Neuronal stem cell (in vitro differentiated cells): Measurements from ENCODE around the gene UNC13B.

Source experiments
- DNase-seq: peaks from one replicate; pipeline ENCODE4 v3.0.0-alpha.2; 2013; ENCODE audit warnings: low spot score
- H2AFZ ChIP-seq: one replicate; pipeline ENCODE4 v1.6.1; 2013; ENCODE audit warnings: mild to moderate bottlenecking, low read length, inconsistent platforms
- H2AK5ac ChIP-seq: 2 replicates; pipeline ENCODE4 v1.6.1; 2013; ENCODE audit warnings: low read depth, mild to moderate bottlenecking, inconsistent platforms, low read length, moderate library complexity, mixed read lengths
- H2BK120ac ChIP-seq: 2 replicates; pipeline ENCODE4 v1.6.1; 2013; ENCODE audit warnings: low read depth, mild to moderate bottlenecking, inconsistent platforms, low read length, moderate library complexity, mixed read lengths
- H2BK12ac ChIP-seq: one replicate; pipeline ENCODE4 v1.6.1; 2013; ENCODE audit warnings: low read length, inconsistent platforms
- H2BK15ac ChIP-seq: 2 replicates; pipeline ENCODE4 v1.6.1; 2013; ENCODE audit warnings: mild to moderate bottlenecking, low read length, inconsistent platforms, mixed read lengths
- H2BK5ac ChIP-seq: one replicate; pipeline ENCODE4 v1.6.1; 2013; ENCODE audit warnings: inconsistent platforms, mild to moderate bottlenecking, low read length, moderate library complexity
- H3K14ac ChIP-seq: one replicate; pipeline ENCODE4 v1.6.1; 2013; ENCODE audit warnings: low read length, inconsistent platforms
- H3K18ac ChIP-seq: 2 replicates; pipeline ENCODE4 v1.6.1; 2013; ENCODE audit warnings: low read length, inconsistent platforms
- H3K23ac ChIP-seq: 2 replicates; pipeline ENCODE4 v1.6.1; 2013; ENCODE audit warnings: low read depth, mild to moderate bottlenecking, mixed read lengths, low read length, inconsistent platforms; ENCODE audit not compliant: poor library complexity
- H3K27ac ChIP-seq: replicated peaks from 3 replicates; pipeline ENCODE4 v1.5.1; 2013; ENCODE audit warnings: low read length, inconsistent platforms
- H3K27me3 ChIP-seq, 3 experiments: 2 replicates each; pipeline ENCODE4 v1.6.1; 2013; ENCODE audit warnings: low read length in 3 of 3, mild to moderate bottlenecking in 2 of 3, inconsistent platforms in 1 of 3, low read depth in 1 of 3, mixed read lengths in 1 of 3, moderate library complexity in 1 of 3; ENCODE audit not compliant: control insufficient read depth in 3 of 3, insufficient read depth in 3 of 3
- H3K36me3 ChIP-seq, 2 donors: replicated peaks in 1 of 2; 2 replicates each; pipeline ENCODE4 v1.6.1; 2013; ENCODE audit warnings: low read length in 2 of 2; ENCODE audit not compliant: control insufficient read depth in 2 of 2, insufficient read depth in 2 of 2
- H3K4ac ChIP-seq: 2 replicates; pipeline ENCODE4 v1.6.1; 2013; ENCODE audit warnings: inconsistent platforms, mild to moderate bottlenecking, low read length, moderate library complexity
- H3K4me1 ChIP-seq, 2 donors: 1 replicate in 1 of 2; 2 replicates in 1 of 2; pipeline ENCODE4 v1.6.1; 2013; ENCODE audit warnings: low read length in 2 of 2, low read depth in 1 of 2; ENCODE audit not compliant: control insufficient read depth in 2 of 2, insufficient read depth in 1 of 2
- H3K4me2 ChIP-seq: one replicate; pipeline ENCODE4 v1.6.1; 2013; ENCODE audit warnings: mild to moderate bottlenecking, low read length, inconsistent platforms; ENCODE audit not compliant: insufficient read depth, poor library complexity, severe bottlenecking
- H3K4me3 ChIP-seq, 2 donors: 2 replicates each; pipeline ENCODE4 v1.5.1; 2013; ENCODE audit warnings: low read length in 2 of 2, mild to moderate bottlenecking in 2 of 2, inconsistent platforms in 1 of 2, moderate library complexity in 1 of 2
- H3K79me1 ChIP-seq: one replicate; pipeline ENCODE4 v1.6.1; 2013; ENCODE audit warnings: low read depth, mild to moderate bottlenecking, inconsistent platforms, low read length, moderate library complexity
- H3K9ac ChIP-seq: one replicate; pipeline ENCODE4 v1.6.1; 2013; ENCODE audit warnings: mild to moderate bottlenecking, low read depth, low read length, inconsistent platforms; ENCODE audit not compliant: poor library complexity
- H3K9me3 ChIP-seq, 2 donors: replicated peaks in 1 of 2; 2 replicates each; pipeline versions ENCODE3 to v1.6.1; 2013; ENCODE audit warnings: low read length in 2 of 2, mild to moderate bottlenecking in 2 of 2, inconsistent platforms in 1 of 2, low read depth in 1 of 2, mixed read lengths in 1 of 2, moderate library complexity in 1 of 2; ENCODE audit not compliant: control insufficient read depth in 2 of 2, insufficient read depth in 1 of 2
- H4K8ac ChIP-seq: one replicate; pipeline ENCODE4 v1.6.1; 2013; ENCODE audit warnings: low read depth, mild to moderate bottlenecking, inconsistent platforms, low read length, moderate library complexity
- H4K91ac ChIP-seq: one replicate; pipeline ENCODE4 v1.6.1; 2013; ENCODE audit warnings: low read length, low read depth, mild to moderate bottlenecking, inconsistent platforms; ENCODE audit not compliant: poor library complexity
- WGBS, 2 donors: extraction: QIAGEN DNeasy Blood & Tissue Kit; methylation state at CpG; one replicate each; pipeline ENCODE4 v1.1.7; 2013; ENCODE audit warnings: missing lambda C conversion rate in 2 of 2, mixed read lengths in 1 of 2; ENCODE audit not compliant: insufficient read length in 2 of 2, insufficient replicate concordance in 1 of 2; ENCODE audit errors: extremely low coverage in 2 of 2; 5-methylcytosine and 5-hydroxymethylcytosine counted together

UNC13B gene

DNA sequence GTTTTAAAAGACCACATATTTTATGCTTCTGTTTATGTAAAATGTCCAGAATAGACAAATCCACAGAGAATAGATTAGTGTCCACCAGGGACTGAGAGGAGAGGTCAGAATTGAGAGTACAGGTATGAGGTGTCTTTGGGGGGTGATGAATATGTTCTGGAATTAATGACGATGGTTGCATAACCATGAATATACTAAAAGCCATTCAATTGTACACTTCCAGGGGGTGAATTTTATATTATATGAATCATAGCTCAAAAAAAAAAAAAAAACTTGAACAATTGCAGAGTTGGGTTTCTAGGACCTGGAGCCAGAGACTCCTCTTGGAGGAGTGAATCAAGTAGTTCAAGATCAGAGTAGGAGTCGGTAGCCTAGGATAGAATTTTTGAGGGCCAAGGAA, 270.3 kb downstream of the UNC13B start:
- H3K9me3 ChIP-seq, result no peaks in the 10 kb centered on the region

DNA sequence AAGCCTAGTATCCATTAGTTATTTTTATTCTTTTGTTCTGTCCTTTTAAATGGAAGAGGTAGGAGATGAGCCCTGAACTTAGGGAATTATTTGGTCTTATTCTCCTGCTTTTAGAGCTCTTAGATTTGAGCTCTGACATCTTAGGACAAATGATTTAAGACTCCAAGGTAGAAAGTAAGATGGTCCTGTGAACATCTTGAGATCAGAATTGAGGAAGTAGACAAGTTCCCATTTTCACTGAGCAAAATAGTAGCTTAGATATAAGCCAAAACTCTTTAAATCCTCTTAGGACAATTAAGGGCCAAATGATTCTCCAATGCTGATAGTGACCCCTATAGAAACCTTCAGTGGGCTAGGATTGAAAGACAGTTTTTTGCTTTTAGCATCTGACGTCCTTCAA, 275.1 kb downstream of the UNC13B start:
- WGBS, 2 donors, result no CpG with 5 or more reads among the region's 1 CpG
- Histone ChIP-seq H3K9me3 (no peaks in the 10 kb centered on the region), H3K18ac (no peak overlapping the region), H2AFZ (no peak overlapping the region), H3K27me3 (peaks cover 0 to 39% (median 0%) of the 10 kb centered on the region in 3 experiments), H2AK5ac (no peak overlapping the region), H4K91ac (no peak overlapping the region), H3K4ac (no peak overlapping the region), H4K8ac (no peak overlapping the region), H3K79me1 (no peaks in the 10 kb centered on the region), H2BK120ac (no peak overlapping the region), H3K4me3 (no peak overlapping the region), H3K4me2 (no peak overlapping the region), H3K9ac (no peak overlapping the region), H3K27ac (no peak overlapping the region), H3K36me3 (no peaks in the 10 kb centered on the region), H3K23ac (no peak overlapping the region), H2BK15ac (no peak overlapping the region), H2BK12ac (no peak overlapping the region), H3K14ac (no peak overlapping the region), H3K4me1 (no peaks in the 10 kb centered on the region), H2BK5ac (no peak overlapping the region)
- DNase-seq, result no peak

More for the DNA sequence above, 270.3 kb downstream of the UNC13B start:
- H3K14ac ChIP-seq, result no peak overlapping the region
- no peak overlapping the region for H3K4me2 ChIP-seq
- DNase-seq, result no peak
- WGBS, 2 donors, result no CpG with 5 or more reads among the region's 2 CpGs
- no peaks in the 10 kb centered on the region for H3K79me1 ChIP-seq
- no peak overlapping the region for H2BK12ac ChIP-seq
- H3K4ac ChIP-seq, result no peak overlapping the region
- H4K91ac ChIP-seq, result no peak overlapping the region
- H3K27ac ChIP-seq, result no peak overlapping the region
- H2BK5ac ChIP-seq, result no peak overlapping the region
- H2BK120ac ChIP-seq, result no peak overlapping the region
- no peak overlapping the region for H2AFZ ChIP-seq
- H4K8ac ChIP-seq, result no peak overlapping the region
- no peak overlapping the region for H3K9ac ChIP-seq
- H3K18ac ChIP-seq, result no peak overlapping the region
- no peak overlapping the region for H3K4me3 ChIP-seq
- no peak overlapping the region for H2AK5ac ChIP-seq
- no peaks in the 10 kb centered on the region for H3K36me3 ChIP-seq
- no peak overlapping the region for H3K23ac ChIP-seq
- H3K27me3 ChIP-seq, result peaks cover 0 to 13% (median 0%) of the 10 kb centered on the region in 3 experiments
- H3K4me1 ChIP-seq, result no peaks in the 10 kb centered on the region
- H2BK15ac ChIP-seq, result no peak overlapping the region

DNA sequence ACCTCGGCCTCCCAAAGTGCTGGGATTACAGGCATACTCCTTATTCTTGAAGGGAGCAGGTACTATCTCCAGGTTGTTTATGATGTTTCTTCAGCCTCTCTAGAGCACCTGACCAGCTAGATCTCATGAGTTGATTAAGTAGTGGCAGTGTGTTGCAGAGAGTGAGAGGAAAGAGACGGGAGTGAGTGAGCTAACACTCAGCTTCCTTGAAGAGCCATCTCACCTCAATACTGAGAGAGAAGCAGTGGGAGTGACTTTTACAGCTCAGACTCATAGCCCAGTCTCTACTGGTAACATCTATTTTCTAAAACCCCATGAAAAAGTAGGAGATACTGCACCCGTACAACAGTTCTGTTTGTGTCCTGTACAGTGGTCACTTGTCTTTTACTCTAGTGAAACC, 284.2 kb downstream of the UNC13B start:
- Histone ChIP-seq H2BK120ac (no peak overlapping the region), H3K27me3 (peaks cover 0 to 10% (median 0%) of the 10 kb centered on the region in 3 experiments), H2AK5ac (no peak overlapping the region), H3K4me1 (no peaks in the 10 kb centered on the region), H2AFZ (no peak overlapping the region), H4K91ac (no peak overlapping the region), H2BK15ac (no peak overlapping the region), H3K23ac (no peak overlapping the region), H3K4ac (no peak overlapping the region), H3K4me3 (no peak overlapping the region), H3K18ac (no peak overlapping the region), H3K36me3 (no peaks in the 10 kb centered on the region), H3K79me1 (no peaks in the 10 kb centered on the region), H3K4me2 (no peak overlapping the region), H4K8ac (no peak overlapping the region), H3K9ac (no peak overlapping the region), H3K27ac (no peak overlapping the region), H2BK12ac (no peak overlapping the region), H3K14ac (no peak overlapping the region), H3K9me3 (no peaks in the 10 kb centered on the region), H2BK5ac (no peak overlapping the region)
- DNase-seq, result no peak
- no CpG with 5 or more reads among the region's 3 CpGs for WGBS, 2 donors

DNA sequence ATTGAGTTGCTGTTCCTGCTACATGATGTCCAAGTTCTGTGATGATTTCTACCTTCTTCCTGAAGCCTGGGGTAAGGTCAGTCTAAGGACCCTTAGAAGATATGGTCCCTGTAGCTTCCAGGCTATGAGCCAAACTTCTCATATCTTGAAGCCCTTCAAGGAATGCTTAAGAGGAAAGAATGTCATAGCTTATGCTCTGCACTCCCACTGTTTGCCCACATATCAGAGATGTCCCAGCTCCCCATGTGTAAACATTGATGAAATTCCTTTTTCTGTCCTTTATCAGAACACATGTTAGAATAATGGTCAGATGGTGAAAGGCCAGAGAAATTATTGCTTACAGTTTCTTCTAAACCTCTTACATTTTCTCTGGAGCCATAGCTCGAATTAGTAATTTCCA, 286.7 kb downstream of the UNC13B start:
- H3K9me3 ChIP-seq, result peaks cover 0 to 4% of the 10 kb centered on the region in 2 donors
- H2BK120ac ChIP-seq, result no peak overlapping the region
- no peak overlapping the region for H3K4me2 ChIP-seq
- peaks cover 0 to 10% (median 0%) of the 10 kb centered on the region in 3 experiments for H3K27me3 ChIP-seq
- no peak overlapping the region for H3K27ac ChIP-seq
- no peak overlapping the region for H2AK5ac ChIP-seq
- H3K14ac ChIP-seq, result no peak overlapping the region
- no peaks in the 10 kb centered on the region for H3K36me3 ChIP-seq
- no CpG with 5 or more reads among the region's 1 CpG for WGBS, 2 donors
- H4K91ac ChIP-seq, result no peak overlapping the region
- no peak overlapping the region for H3K23ac ChIP-seq
- no peak for DNase-seq
- no peak overlapping the region for H3K4ac ChIP-seq
- H2BK12ac ChIP-seq, result no peak overlapping the region
- H3K9ac ChIP-seq, result no peak overlapping the region
- H4K8ac ChIP-seq, result no peak overlapping the region
- H2BK5ac ChIP-seq, result no peak overlapping the region
- H2AFZ ChIP-seq, result no peak overlapping the region
- H3K4me3 ChIP-seq, result no peak overlapping the region
- no peaks in the 10 kb centered on the region for H3K4me1 ChIP-seq
- H2BK15ac ChIP-seq, result no peak overlapping the region
- H3K79me1 ChIP-seq, result no peaks in the 10 kb centered on the region
- no peak overlapping the region for H3K18ac ChIP-seq
